Gastroesophageal sphincter (tissue), 3 donors: Measurements from ENCODE around the gene CYP2D6.
"Not testable (repeated sequence)": the region's sequence is repeated elsewhere in the genome, so short reads cannot be mapped to it uniquely, and the experiment has no call there.

Experiments
- CTCF ChIP-seq, 4 experiments: fragments of 200-600 bp in 2 of 4; fragments of 450-650 bp in 2 of 4; sonication (generic) in 1 of 4; IDR thresholded peaks; one replicate each; pipeline ENCODE4 v1.5.1; 2017 to 2019; ENCODE audit warnings: antibody characterized with exemption in 4 of 4, mild to moderate bottlenecking in 2 of 4, moderate library complexity in 2 of 4
- POLR2AphosphoS5 ChIP-seq: sonication (generic); formaldehyde crosslinking; IDR thresholded peaks from one replicate; pipeline ENCODE4 v1.6.1; 2017; ENCODE audit warnings: antibody characterized with exemption

DNA sequence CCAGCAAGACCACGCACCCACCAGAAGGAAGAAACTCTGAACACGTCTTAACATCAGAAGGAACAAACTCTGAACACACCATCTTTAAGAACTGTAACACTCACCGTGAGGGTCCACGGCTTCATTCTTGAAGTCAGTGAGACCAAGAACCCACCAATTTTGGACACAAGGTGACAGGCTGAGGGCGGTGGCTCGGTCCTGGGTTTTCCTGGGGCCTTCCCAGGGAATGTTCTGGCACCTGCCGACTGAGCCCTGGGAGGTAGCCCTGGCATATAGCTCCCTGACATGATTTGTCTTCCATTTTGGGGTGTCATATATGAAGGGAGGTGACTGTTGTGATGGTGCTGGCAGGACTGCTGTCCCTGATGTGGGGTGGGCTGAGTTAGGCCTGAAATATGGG, 8.9 kb upstream of the CYP2D6 start:
- TF ChIP-seq POLR2AphosphoS5; CTCF (IDR thresholded peaks at IDR 0.05): not testable (repeated sequence)
